GM20000 (cell line): ENCODE measurements around the gene ROR1.

Experiments
- DNase-seq: peaks from one replicate; pipeline ENCODE4 v3.0.0; 2012; ENCODE audit warnings: low spot score
- CTCF ChIP-seq: IDR thresholded peaks from 2 replicates; pipeline ENCODE4 v1.5.1; 2012; ENCODE audit warnings: mild to moderate bottlenecking, control low read depth; ENCODE audit errors: extremely low read depth, missing control alignments

ROR1 gene

DNA sequence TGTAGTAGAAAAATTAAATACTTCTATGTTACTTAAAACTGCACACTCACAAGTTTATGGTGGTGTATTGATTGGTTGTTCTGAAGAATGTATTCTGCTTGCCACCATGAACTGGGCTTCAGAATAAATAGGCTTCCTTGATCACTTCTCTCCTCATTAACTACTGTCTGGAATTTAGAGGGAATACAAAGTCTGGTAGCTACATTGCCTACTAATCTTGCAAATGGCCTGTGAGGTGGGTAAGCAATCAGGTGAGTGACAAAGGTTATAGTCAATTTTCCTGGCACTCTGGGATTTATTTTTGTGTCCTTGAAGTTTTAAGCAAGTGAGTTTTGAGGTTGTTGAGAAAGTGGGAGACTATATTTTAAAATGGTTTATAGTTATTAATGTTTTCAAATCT, 101.8 kb downstream of the ROR1 start:
- no peak for TF ChIP-seq CTCF
- DNase-seq: no peak

- DNase-seq: no peak
- TF ChIP-seq CTCF: no peak
Observed at GRCh38 chr1:63877021-63877767, 103.4 kb downstream of the ROR1 start.

- no peak for DNase-seq
- no peak for TF ChIP-seq CTCF
Observed at GRCh38 chr1:63877816-63878215, 104.0 kb downstream of the ROR1 start.

- DNase-seq: no peak
Observed at GRCh38 chr1:63878932-63879331, 105.1 kb downstream of the ROR1 start.

DNA sequence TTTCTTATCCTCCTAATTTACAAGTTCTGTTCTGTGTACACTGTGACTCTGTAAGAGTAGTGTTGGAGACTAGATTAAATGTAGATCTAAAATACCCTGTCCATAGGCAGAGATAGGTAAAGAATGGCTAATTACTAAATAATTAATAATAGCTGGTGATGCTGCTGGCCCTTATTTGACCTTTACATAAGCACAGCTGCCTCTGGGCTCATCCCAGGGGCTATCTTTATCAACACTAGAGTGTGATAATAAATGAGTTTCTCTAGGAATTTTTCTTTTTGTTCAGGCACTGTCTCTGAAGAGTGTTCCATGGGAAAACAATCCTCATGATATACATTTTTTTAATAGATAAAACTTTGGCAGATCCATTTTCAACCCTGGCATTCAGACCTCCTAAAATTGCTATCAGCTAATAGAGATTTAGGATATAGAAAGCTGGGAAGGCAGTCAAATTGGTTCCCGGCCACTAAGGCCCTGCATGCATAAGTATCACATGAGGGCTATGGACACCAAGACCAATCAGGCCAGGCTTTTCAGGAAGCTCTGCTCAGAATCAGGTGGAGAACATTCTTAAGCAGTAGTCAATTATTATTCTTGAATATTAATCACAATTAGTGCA, 107.2 kb downstream of the ROR1 start:
- no peak for TF ChIP-seq CTCF

More at GRCh38 chr1:63878932-63879331, 105.1 kb downstream of the ROR1 start:
- TF ChIP-seq CTCF: no peak

DNA sequence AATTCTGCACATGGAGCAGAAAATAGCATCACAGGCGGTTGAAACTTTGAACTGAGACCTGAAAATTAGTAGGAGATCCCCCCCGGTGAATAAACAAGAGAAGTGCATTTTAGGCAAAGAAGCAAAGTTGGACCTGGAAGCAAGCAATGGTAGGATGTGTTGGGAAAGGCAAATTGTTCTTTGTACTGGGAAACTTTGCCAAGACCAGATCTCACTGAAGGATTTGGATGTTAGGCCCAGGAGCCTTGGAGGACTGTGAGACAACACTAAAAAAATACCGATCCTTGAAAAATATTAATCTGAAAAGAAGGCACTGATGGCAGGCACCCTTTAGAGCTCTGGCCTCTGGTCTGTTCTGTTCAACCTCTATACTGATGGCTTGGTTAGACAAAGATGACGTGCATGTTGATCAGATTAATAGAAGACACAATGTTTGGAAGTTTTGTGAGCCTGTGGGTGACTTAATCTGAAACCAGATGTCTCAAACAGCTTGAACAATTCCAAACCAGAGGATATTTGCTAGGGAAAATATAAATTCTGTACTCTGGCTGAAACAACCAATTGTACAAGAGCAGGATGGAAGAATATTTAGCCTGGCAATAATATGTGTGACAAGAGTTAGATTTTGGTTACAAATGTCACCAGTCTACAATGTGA, 108.4 kb downstream of the ROR1 start:
- no peak for TF ChIP-seq CTCF
- DNase-seq: no peak

More for the DNA sequence above, 107.2 kb downstream of the ROR1 start:
- no peak for DNase-seq

DNA sequence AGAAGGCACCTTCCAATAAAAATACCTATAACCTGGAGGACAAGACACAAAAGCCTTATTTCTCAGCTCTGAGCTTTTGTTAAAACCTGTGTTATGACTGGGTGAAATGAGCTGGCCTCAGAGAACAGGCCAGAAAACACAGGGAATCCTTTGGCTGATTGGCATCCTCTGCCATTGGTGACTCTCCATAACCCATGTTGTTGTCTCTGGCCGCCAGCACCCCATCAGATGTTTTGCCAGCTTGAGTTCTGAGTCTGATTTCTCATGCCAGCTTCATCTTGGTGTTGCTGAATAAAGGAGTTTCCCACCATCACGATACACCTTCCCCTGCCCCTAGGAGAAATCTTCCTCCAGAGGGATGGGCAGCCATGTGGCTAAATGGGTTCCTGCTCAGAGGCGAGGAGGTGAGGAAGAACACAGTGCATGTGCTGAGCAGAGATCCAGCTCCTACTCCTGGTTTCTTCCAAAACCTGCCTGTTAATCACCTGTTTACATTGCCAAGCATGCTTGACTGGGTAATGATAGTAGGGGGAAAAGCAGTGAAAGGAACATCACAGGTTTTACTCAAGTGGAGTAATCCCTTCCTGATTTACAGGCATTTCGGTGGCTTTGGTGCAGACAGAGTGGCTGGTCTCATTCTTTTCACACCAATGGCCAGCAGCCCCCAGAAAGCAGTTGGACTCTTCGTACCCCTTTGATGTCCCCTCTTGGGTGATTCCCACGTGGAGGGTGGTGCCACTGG, 109.8 kb downstream of the ROR1 start:
- no peak for DNase-seq
- TF ChIP-seq CTCF: no peak
